NOMO-1 (cell line): ENCODE measurements around the gene CRY1.
A peak's percentile ranks its signal among the peaks of the same experiment; 100 is the strongest.

ENCODE experiments used
- DNase-seq, 2 experiments: peaks; one replicate each; lab custom pipeline; 2025; ENCODE audit not compliant: unreplicated experiment in 2 of 2; lab: John Stamatoyannopoulos, UW

Gene CRY1

DNA sequence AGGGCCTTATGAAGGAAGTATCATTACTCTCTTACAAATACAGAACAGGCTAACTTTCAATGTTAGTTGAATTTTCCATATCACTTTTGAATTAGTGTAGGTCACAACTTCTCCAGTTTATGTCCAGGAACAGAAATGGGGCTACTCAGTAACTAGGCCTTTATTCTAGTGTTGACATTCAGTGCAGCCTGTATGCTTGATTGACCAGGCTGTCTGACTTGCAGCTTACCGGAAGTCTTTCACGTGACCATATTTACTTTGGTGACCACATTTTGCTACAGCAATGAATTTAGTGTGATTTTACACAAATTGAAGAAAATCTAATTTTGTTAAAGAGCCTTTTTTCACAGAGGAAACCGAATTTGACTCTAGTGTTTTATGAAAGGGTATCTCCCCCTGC, 118.8 kb downstream of the CRY1 start:
- DNase-seq: no peak

DNA sequence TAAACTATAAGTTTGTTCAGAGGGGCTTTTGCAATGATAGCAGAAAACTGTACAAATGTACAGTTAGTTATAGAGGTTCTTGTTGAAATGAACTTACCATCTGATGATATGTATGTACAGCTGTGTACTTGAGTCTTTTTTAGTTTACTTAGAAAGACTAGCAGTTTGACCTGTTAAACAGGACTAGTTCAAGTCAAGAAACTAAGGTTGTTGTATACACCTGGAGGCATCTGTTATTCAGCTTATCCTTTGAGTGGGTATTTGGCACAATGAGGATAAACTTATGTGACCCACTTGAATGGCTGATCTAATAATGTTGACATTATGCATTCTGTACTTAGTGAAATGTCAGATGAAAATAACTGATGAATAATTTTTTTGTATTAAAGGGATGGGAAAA, 119.8 kb downstream of the CRY1 start:
- no peak for DNase-seq

DNA sequence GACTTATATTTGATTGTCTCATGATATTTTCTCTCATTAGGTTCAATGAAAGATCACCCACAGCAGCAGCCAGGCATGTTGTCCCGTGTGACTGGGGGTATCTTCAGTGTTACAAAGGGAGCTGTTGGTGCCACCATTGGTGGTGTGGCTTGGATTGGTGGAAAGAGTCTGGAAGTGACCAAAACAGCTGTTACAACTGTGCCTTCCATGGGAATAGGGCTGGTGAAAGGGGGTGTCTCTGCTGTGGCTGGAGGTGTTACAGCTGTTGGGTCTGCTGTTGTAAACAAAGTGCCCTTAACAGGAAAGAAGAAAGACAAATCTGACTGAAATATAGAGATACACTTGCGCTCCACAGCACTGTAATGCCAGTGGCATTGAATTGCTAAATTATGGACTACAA, 122.3 kb downstream of the CRY1 start:
- no peak for DNase-seq

DNA sequence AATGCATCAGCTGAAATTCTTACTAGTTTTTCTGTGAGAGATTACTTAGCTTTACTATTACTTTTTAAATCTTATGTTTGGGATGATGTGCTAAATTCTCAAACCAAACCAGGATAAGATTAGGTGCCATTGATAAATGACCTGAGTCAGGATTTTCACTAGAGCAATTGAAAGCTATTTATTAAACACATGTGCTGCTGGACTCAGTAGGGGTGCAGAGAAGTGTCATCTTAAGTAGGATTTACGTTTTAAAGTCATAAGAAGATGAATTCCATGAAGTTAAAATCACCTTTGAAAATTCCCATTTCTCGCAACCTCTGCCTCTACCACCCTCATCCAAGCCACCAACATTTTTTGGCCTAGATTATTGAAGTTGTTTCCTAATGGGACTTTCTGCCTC, 128.8 kb downstream of the CRY1 start:
- DNase-seq: no peak

DNA sequence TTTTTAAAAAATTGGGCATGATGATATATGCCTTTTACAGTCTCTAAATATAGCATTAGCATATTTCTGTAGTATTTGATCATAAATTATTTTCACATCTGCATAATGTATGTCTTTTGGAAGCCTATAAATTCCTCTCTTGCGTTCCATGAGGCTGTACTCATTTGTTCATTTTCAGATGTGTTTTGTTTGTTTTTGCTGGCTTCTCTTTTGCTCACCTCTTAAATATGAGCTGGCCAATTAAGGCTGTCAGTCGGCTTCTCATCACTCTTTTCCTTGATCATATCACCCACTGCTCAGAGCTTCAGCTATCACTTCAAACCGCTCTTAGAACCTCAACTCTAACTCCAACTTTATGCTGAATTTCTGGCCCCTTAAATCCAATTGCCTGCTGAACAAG, 131.1 kb downstream of the CRY1 start:
- DNase-seq: no peak

DNA sequence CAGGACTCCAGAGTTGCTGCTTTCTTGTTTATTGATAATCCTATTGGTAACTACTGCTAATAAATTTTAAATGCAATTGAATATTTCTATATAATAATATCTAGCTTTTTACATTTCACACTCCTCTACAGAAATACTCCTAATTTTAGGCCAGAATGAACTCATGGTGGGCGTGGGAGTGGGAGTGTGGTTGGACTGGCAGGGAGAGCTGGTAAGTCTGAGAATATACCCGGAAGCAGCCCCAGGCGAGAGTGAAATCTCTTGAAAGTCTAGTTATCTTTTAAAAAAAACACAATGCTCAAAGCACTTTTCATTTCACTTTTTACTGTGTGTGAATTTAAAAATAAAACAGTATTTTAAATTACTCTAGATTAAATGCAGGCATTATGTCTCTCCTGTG, 132.9 kb downstream of the CRY1 start:
- DNase-seq: no peak

DNA sequence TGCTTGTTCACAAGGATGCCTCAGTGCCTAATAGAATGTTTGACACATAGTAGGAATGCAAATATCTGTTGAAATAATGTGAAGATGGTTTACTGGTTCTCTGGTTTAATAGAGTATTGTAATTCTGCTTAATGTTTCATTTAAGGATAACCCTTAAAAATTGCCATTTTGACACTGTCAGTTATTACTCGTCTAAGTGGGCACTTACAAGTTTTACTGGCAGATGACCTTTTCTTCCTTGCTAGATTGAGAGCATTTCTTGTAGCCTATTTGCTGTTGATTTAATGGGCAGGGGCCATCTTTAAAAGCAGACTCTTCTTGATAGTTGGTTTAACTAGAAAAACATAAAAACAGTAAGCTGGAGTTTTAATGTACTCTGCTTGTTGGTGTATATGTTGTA, 135.8 kb downstream of the CRY1 start:
- no peak for DNase-seq

DNA sequence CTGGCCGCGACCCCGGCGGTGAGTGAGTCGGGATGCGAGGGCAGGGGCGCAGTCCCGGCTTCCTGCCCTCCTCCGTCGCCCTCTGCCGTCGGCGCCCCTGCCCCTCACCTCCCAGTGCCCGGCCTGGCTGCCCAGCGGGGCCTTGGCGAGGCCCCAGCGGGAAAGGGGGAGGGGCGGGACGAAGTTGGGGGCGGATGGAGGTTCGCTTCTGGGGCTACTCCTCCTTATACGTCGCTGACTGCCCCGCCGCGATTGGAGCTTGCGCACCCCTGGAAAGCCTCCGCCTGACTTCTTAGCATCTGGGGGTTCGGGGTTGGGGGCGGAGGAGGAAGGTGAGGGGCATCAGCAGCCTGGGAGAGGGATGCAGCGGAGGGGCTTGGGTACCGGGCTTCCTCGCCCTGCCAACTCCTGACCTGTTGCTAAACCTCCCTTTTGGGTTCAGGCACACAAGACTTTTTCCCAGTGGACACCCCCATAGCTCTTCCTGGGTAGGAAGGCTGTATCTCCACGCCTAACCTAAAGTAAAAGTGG, 137.2 kb downstream of the CRY1 start:
- DNase-seq: no peak

DNA sequence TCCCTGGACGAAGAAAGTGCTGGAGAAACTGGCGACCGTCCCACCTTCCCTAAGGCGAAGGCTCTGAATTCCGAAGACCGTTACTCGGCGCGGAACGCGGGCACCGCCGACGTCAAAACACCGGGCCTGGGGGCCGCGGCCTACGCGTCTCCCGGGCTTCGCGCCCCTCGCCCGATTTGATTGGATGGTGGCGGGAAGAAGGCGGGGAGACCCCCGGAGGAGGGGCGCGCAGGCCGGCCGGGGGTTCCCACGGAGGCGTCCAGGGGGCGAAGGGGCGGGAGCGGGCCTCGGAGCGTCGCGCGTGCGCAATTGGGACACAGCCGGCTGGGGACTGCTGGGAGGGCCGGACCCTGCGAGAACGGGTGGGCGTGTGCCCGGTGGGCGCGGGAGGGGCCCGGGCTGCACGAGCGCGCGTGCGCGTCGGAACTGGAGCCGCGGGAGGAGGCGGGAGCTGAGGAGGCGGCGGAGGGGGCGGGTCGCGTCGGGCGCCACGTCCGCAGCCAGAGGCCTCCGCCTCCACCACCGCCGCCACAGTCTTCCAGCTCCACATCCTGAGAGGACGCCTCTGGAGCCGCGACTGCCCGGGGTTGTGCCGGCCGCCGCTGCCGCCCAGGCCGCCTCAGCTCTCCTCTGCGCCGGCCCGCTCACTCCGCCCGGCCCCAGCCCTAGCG, 137.8 kb downstream of the CRY1 start, which contains the start of gene TMEM263:
Gene TMEM263, plus strand, starts transcription at position 531 of the 671 bp plus-strand sequence. CDS start 11,210 bp downstream, outside the sequence.
- DNase-seq: peak; percentile 52 to 65

DNA sequence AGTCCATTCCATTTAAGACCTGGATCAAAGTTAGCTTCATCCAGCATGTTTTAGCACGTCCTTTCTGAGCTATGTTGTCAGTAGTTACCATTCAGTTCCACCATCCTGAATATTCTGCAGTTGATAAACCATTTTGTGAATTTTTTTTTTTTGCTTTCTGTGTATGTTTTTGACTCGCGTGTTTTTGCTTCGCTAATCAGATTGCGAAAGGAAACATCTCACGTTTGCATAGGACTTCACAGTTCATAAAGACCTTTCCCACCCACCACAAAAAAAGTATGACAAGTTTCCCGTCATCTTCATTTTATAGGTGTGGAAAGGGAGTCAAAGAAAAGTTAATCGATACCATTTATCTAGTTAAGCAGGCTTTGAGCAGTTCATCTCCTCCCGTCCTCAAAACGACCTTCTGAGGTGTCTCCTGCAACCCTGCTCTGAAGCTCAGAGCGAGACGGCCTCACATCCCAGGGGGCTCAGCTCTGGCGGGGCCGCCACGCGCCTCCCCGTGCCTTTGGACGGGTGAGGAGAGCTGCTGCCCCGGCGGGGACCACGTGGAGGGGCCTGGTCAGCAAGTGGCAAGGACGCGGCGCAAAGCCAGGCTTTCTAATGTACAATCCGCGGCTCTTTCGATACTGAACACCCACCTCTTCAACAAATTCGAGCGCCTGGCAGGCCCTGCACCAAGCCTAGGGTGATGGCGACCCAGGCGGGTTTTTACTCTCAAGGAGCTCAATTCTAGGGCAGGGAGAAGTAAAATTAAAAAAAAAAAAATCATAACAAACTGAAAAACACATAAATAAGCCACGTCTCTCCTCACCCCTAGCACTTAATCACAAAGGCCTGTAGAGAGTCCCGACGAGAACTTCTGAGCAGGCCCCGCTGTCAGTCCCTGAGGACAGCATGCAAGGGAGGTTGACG, 138.6 kb downstream of the CRY1 start:
- no peak for DNase-seq

DNA sequence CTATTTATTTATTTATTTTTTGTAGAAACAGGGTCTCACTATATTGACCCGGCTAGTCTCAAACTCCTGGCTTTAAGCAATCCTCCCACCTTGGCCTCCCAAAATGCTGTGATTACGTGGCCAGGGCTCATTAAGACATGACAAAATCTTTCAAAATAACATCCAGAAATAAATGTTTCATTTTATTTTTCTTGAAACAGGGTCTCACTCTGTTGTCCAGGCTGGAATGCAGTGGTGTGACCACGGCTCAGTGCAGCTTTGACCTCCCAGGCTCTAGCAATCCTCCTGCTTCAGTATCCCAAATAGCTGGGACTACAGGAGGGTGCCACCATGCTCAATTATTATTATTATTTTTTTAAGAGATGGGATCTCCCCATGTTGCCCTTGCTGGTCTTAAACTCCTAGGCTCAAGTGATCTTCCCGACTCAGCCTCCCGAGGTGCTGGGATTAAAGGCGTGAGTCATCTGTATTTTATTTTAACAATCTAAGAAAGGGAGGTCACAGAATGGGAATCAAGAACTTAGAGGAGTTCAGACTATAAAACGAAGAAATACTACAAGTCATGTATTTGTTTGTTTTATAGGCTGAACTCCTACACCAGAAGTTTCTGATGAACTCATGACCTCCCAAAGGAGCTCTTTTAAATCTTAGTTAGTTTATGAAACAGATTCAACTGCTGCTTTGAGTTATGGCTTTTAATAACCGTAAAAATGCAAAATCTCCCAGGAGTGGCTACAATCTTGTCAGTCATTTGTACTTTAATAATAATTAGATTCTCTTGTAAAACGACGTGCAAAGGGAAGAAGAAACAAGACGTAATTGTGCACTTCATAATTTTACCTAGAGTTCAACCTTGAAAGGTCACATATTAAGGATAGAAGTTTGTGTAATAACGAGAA, 139.7 kb downstream of the CRY1 start:
- DNase-seq: no peak

DNA sequence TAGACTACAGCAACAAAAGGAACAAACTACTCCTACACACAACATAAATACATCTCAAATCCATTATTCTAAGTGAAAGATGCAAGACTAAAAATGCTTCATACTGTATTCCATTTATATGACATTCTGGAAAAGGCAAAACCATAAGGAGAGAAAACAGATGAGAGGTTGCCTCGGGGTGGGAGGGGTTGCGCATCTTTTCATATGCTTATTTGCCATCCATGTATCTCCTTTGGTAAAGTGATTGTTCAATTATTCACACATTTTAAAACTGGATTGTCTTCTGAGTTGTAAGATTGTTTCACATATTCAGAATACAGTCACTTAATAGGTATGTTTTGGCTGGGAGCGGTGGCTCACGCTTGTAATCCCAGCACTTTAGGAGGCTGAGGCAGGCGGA, 142.8 kb downstream of the CRY1 start:
- no peak for DNase-seq

DNA sequence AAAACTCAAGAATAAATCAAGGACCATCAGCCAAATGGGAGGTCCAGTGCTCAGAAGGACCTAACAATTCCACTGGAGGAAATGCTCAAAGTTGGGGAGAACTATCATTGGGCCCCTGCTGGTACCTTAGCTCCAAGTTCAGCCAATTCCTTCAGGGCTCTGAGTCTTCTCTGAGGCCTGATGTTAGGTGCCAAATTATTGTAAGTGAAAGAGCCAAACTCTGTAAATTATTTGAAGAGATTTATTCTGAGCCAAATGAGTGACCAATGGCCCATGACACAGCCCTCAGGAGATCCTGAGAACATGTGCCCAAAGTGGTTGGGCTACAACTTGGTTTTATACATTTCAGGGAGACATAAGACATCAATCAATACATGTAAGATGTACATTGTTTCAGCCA, 145.9 kb downstream of the CRY1 start:
- no peak for DNase-seq

DNA sequence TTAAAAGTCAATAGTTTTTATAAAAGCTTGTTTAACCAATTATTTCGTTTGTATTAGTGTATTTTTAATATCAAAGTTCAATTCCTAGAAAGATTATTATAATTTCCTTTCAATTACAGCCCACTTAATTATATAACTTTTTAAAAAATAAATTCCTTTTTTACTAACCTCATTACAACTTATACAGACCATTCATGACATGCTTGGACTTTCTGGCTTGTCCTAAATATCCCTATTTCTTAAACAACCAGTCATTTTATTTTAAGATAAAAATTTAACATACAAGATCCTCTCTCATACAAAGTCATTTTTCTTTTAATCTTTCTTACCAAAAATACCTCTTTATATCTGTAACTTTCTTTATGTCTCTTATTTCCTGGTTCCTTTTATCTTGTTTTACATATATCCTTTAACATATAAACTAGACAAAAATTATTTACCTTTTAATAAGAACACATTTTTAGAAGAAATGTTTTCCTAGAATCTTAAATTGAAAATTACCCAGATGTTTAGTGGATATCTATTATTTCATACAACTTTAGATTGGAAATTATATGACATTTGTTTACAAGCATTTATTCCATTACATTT, 148.0 kb downstream of the CRY1 start:
- DNase-seq: no peak

DNA sequence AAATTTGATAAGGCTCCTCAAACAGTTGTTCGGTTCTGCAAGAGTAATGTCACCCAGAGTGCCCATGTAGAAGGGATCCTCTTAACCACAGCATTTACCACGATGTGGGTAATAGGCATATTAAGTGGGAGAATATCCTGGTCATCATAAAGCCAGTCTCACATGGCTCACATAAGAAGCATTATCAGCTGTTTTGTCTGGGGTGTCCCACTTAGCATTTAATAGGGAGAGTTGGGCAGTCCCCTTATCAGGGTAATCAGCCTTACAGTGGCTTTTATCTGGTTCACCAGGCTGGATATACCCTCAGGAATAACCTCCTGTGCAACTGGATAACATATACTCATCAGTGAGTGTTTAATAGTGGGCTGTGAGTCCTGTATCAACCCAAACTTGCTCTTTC, 150.6 kb downstream of the CRY1 start:
- no peak for DNase-seq

DNA sequence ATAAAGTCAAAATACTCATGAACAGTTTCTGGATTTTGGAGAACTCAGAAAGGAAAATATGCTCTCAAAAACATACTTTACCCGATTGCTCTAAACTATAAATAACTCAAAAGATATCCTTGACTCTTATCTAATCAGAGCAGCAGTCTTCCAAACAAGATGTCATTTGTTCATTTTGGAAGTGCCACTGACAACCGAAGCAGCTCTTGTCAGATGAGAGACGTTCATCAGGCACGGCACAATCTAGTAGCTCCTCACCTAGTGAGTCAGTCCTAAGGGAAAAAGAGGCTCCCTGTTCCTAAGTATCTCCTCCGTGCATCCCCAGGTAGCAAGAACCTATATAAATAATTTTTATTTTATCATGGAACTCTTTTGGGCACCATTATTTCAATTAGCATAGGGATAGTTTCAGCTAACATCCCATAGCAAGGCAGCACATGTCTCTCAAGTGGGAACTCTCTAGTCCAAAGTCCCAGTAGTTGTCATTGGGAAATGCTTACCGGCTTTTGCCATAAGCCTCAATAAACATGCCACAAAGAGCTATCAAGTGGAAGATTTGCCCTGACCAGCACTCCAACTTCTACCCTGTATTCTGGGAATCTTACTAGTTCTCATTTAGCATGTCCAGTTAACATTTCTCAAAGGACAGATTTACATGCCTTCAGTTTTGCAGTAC, 151.7 kb downstream of the CRY1 start:
- no peak for DNase-seq
